ENCODE results near the gene ICAM2.

ICAM2 gene

GRCh38 chr17:64056269-64057005, 36.0 kb upstream of the ICAM2 start:
- Mint-ChIP-seq H3K27ac (peak overlapping the region; percentile 78), H3K9me3 (no peaks in the 10 kb centered on the region), H3K4me1 (ENCODE audit: low read depth) (peaks cover 43% of the 10 kb centered on the region), H3K27me3 (no peaks in the 10 kb centered on the region), H3K36me3 (ENCODE audit: low read depth) (peaks cover 94% of the 10 kb centered on the region), H3K4me3 (no peak overlapping the region)
- no peak for DNase-seq

GRCh38 chr17:64055183-64056142, 35.0 kb upstream of the ICAM2 start:
- DNase-seq, result no peak
- Mint-ChIP-seq H3K27me3 (no peaks in the 10 kb centered on the region), H3K27ac (peak overlapping the region; percentile 49), H3K36me3 (ENCODE audit: low read depth) (peaks cover 96% of the 10 kb centered on the region), H3K4me1 (ENCODE audit: low read depth) (peaks cover 43% of the 10 kb centered on the region), H3K9me3 (no peaks in the 10 kb centered on the region), H3K4me3 (no peak overlapping the region)

GRCh38 chr17:64054304-64054703, 33.9 kb upstream of the ICAM2 start:
- H3K27ac Mint-ChIP-seq, result peak overlapping the region; percentile 18
- H3K36me3 Mint-ChIP-seq (ENCODE audit: low read depth), result peaks cover 96% of the 10 kb centered on the region
- H3K4me1 Mint-ChIP-seq (ENCODE audit: low read depth), result peaks cover 47% of the 10 kb centered on the region

GRCh38 chr17:64053101-64053500, 32.7 kb upstream of the ICAM2 start:
- no peaks in the 10 kb centered on the region for H3K9me3 Mint-ChIP-seq
- H3K36me3 Mint-ChIP-seq (ENCODE audit: low read depth), result peaks cover 96% of the 10 kb centered on the region
- no peak overlapping the region for H3K27ac Mint-ChIP-seq
- H3K4me3 Mint-ChIP-seq, result no peak overlapping the region
- H3K27me3 Mint-ChIP-seq, result no peaks in the 10 kb centered on the region
- no peak for DNase-seq
- peaks cover 44% of the 10 kb centered on the region for H3K4me1 Mint-ChIP-seq (ENCODE audit: low read depth)

More at GRCh38 chr17:64054304-64054703, 33.9 kb upstream of the ICAM2 start:
- Mint-ChIP-seq H3K27me3 (no peaks in the 10 kb centered on the region), H3K4me3 (no peak overlapping the region), H3K9me3 (no peaks in the 10 kb centered on the region)
- DNase-seq, result no peak

- Mint-ChIP-seq H3K4me1 (ENCODE audit: low read depth) (peaks cover 32% of the 10 kb centered on the region), H3K27me3 (no peaks in the 10 kb centered on the region), H3K36me3 (ENCODE audit: low read depth) (peaks cover 96% of the 10 kb centered on the region), H3K4me3 (no peak overlapping the region), H3K27ac (peak overlapping the region; percentile 83), H3K9me3 (no peaks in the 10 kb centered on the region)
- DNase-seq, result no peak
These were observed 30.7 kb upstream of the ICAM2 start for GRCh38 chr17:64051153-64051552.

- no peaks in the 10 kb centered on the region for H3K27me3 Mint-ChIP-seq
- H3K27ac Mint-ChIP-seq, result peak overlapping the region; percentile 10
- peaks cover 96% of the 10 kb centered on the region for H3K36me3 Mint-ChIP-seq (ENCODE audit: low read depth)
- no peak for DNase-seq
- H3K9me3 Mint-ChIP-seq, result no peaks in the 10 kb centered on the region
- H3K4me3 Mint-ChIP-seq, result no peak overlapping the region
- H3K4me1 Mint-ChIP-seq (ENCODE audit: low read depth), result peaks cover 28% of the 10 kb centered on the region
These were observed 28.4 kb upstream of the ICAM2 start for GRCh38 chr17:64048805-64049204.

- no peak overlapping the region for H3K4me3 Mint-ChIP-seq
- H3K9me3 Mint-ChIP-seq, result no peaks in the 10 kb centered on the region
- H3K27me3 Mint-ChIP-seq, result no peaks in the 10 kb centered on the region
- peaks cover 89% of the 10 kb centered on the region for H3K36me3 Mint-ChIP-seq (ENCODE audit: low read depth)
- peaks cover 7% of the 10 kb centered on the region for H3K4me1 Mint-ChIP-seq (ENCODE audit: low read depth)
- no peak overlapping the region for H3K27ac Mint-ChIP-seq
- no peak for DNase-seq
These were observed 24.7 kb upstream of the ICAM2 start for GRCh38 chr17:64045176-64045575.

GRCh38 chr17:64042700-64043485, 22.5 kb upstream of the ICAM2 start:
- Mint-ChIP-seq H3K36me3 (ENCODE audit: low read depth) (peaks cover 77% of the 10 kb centered on the region), H3K4me3 (no peak overlapping the region), H3K27ac (no peak overlapping the region), H3K4me1 (ENCODE audit: low read depth) (no peaks in the 10 kb centered on the region), H3K27me3 (no peaks in the 10 kb centered on the region), H3K9me3 (no peaks in the 10 kb centered on the region)
- no peak for DNase-seq

GRCh38 chr17:64041912-64042311, 21.5 kb upstream of the ICAM2 start:
- H3K4me1 Mint-ChIP-seq (ENCODE audit: low read depth), result no peaks in the 10 kb centered on the region
- H3K27me3 Mint-ChIP-seq, result no peaks in the 10 kb centered on the region
- H3K4me3 Mint-ChIP-seq, result no peak overlapping the region
- no peaks in the 10 kb centered on the region for H3K9me3 Mint-ChIP-seq
- no peak overlapping the region for H3K27ac Mint-ChIP-seq
- DNase-seq, result no peak
- H3K36me3 Mint-ChIP-seq (ENCODE audit: low read depth), result peaks cover 69% of the 10 kb centered on the region

- Mint-ChIP-seq H3K4me1 (ENCODE audit: low read depth) (no peaks in the 10 kb centered on the region), H3K36me3 (ENCODE audit: low read depth) (peaks cover 52% of the 10 kb centered on the region), H3K4me3 (no peak overlapping the region), H3K9me3 (no peaks in the 10 kb centered on the region), H3K27me3 (no peaks in the 10 kb centered on the region), H3K27ac (no peak overlapping the region)
- no peak for DNase-seq
These were observed 19.8 kb upstream of the ICAM2 start for GRCh38 chr17:64040206-64040605.

- no peak overlapping the region for H3K4me3 Mint-ChIP-seq
- peaks cover 41% of the 10 kb centered on the region for H3K36me3 Mint-ChIP-seq (ENCODE audit: low read depth)
- H3K4me1 Mint-ChIP-seq (ENCODE audit: low read depth), result no peaks in the 10 kb centered on the region
- no peaks in the 10 kb centered on the region for H3K9me3 Mint-ChIP-seq
- no peak overlapping the region for H3K27ac Mint-ChIP-seq
- H3K27me3 Mint-ChIP-seq, result no peaks in the 10 kb centered on the region
- no peak for DNase-seq
These were observed 18.6 kb upstream of the ICAM2 start for GRCh38 chr17:64039106-64039400.

GRCh38 chr17:64038331-64039105, 18.1 kb upstream of the ICAM2 start:
- Mint-ChIP-seq H3K27me3 (no peaks in the 10 kb centered on the region), H3K4me1 (ENCODE audit: low read depth) (no peaks in the 10 kb centered on the region), H3K9me3 (no peaks in the 10 kb centered on the region), H3K36me3 (ENCODE audit: low read depth) (peaks cover 35% of the 10 kb centered on the region), H3K27ac (no peak overlapping the region), H3K4me3 (no peak overlapping the region)
- DNase-seq, result no peak

- Mint-ChIP-seq H3K27me3 (no peaks in the 10 kb centered on the region), H3K36me3 (ENCODE audit: low read depth) (peaks cover 29% of the 10 kb centered on the region), H3K4me1 (ENCODE audit: low read depth) (no peaks in the 10 kb centered on the region), H3K9me3 (no peaks in the 10 kb centered on the region), H3K27ac (no peak overlapping the region), H3K4me3 (no peak overlapping the region)
- DNase-seq, result no peak
These were observed 17.4 kb upstream of the ICAM2 start for GRCh38 chr17:64037802-64038201.

GRCh38 chr17:64037180-64037579, 16.7 kb upstream of the ICAM2 start:
- H3K27ac Mint-ChIP-seq, result no peak overlapping the region
- H3K4me1 Mint-ChIP-seq (ENCODE audit: low read depth), result no peaks in the 10 kb centered on the region
- H3K27me3 Mint-ChIP-seq, result no peaks in the 10 kb centered on the region
- H3K36me3 Mint-ChIP-seq (ENCODE audit: low read depth), result peaks cover 24% of the 10 kb centered on the region
- H3K4me3 Mint-ChIP-seq, result no peak overlapping the region
- no peak for DNase-seq
- H3K9me3 Mint-ChIP-seq, result no peaks in the 10 kb centered on the region
